ELR (cell line): ENCODE data around the gene ZNF410.

Experiments used
- DNase-seq: peaks from one replicate; pipeline ENCODE4 v3.0.0-alpha.2; 2015; ENCODE audit warnings: low read depth

ZNF410 gene

DNA sequence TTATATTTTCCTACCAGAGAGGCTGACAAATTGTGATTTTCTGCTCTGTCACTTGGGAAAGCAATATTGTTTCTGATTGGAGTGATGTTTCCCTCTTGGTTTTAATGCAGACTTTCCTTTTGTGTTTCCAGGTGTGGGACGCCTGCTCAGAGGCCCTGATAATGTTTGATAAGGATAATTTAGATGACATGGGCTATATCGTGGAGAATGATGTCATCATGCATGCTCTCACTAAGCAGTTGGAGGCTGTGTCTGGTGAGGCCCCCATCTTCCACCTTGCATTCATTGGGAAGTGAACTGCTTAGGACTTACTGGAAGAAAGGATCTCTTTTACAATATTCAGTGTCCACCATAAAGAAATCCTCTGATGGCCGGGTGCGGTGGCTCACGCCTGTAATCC is 69.0 kb downstream of the ZNF410 start:
- DNase-seq, result no peak

DNA sequence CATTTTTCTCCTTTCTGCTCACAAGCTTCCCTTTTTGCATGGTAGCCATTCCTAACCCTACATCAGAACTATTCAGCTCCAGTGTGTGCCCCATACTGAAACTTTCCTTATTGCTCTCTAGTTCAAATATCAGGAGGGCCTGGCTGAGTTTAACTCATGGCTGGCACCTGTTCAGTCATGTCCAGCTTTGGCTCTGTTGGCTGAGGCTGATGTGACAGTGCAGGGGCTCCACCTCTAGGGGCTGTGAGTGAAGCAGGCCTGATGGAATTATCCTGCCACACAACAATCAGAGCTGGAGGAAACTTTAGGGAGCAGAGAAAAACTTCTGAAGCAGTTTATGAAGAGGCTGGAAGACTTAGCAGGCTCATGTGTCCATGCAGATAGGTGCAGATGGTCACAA is 71.9 kb downstream of the ZNF410 start:
- no peak for DNase-seq

DNA sequence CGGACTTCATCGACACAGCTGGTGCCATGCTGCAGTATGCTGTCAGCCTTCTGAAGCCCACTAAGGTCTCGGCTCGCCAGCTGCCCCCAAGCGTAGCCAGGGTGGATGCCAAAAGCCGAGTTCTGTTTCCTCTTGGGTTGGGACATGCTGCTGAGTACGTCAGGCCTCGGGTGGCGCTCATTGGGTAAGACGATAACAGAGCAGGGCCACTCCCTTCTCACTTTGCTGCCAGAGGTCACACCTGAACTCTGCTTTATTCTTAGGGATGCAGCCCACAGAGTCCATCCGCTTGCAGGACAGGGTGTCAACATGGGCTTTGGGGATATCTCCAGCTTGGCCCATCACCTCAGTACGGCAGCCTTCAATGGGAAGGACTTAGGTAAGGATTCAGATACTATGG is 74.5 kb downstream of the ZNF410 start:
- DNase-seq, result no peak

DNA sequence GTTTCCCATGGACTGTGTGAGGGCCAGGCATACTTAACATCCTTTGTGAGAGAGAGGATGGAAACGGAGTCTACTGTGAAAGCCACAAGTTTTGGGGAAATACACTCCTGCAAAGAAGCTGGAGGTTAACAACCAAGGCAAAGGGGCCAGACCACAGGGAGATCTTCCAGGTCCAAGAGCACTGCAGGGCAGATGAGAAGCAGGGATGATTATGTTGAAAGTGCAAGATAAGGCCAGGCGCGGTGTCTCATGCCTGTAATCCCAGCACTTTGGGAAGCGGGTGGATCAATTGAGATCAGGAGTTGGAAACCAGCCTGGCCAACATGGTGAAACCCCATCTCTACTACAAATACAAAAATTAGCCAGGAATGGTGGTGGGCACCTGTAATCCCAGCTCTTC is 78.6 kb downstream of the ZNF410 start:
- DNase-seq, result no peak

DNA sequence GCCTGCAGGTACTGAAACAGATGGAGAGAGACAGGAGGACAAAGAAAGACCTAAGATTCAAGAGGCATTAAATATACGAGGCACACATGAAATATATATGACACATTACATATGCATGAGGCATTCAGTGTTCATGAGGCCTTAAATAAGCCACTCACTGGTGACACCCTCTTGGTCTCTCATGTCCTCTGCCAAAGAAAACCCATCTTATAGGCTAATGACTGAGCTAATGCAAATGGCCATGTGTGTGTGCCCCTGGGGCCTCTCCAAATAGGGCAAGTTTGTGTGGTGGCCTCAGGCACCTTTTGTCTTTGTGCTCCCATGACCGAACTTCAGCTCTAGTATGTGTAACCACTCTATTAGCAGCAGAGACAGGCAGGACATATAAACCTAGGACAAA is 82.2 kb downstream of the ZNF410 start:
- DNase-seq, result no peak

DNA sequence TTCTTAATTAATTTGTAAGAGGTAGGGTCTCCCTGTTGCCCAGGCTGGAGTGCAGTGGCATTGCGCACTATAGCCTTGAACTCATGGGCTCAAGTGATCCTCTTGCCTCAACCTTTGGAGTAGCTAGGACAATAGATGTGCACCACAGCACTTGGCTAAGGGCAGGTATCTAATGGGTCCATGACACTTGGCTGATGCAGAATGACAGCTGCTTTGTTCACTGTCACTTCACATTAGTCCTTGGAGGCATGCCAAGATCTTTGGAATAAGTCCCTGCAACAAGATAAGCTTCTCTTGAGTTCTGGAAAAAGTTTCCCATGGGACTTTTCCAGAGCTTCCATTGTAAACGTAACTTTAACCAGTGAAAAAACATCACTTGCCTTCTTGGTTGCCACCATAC is 86.8 kb downstream of the ZNF410 start:
- no peak for DNase-seq

DNA sequence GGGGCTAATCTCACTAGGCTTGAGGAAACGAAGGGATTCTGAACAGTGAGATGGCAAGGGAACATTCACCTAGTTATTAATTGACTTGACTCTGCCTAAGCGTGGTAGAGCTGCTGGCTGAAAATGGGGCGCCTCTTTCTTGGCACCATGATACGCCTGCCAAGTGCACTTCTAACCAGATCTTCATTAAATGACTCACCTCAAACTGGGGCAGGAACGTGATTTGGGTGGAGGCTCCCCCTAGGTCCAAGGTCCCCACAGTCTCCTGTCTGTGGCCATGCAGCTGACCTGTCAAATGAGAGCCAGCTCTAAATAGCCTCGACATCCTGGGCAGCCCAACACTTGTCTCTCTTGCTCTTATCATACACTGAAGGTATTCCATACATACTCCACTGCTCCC is 89.5 kb downstream of the ZNF410 start:
- no peak for DNase-seq

DNA sequence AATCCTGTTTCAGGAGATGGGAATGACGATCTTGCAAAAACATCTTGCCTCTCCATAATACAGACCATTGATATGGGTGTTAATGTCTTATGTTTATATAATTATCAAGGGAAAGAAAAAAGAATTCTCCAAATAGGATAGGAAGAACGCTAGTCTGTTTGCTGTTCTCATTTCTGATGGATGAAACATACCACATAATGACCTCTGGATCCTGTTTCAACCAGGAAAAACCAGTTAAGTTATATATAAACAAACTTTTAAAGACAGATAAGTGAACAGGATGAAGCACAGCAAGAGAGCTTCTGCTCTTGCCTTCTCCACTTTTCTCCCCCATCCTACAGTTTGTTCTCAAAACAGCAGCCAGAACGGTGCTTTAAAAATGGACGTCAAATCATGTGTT is 91.2 kb downstream of the ZNF410 start:
- DNase-seq, result peak; percentile 3
